Lung microvascular endothelial cell (primary cell): ENCODE measurements around the gene TFPT. TPM values are rescaled to one million over a fixed set of nuclear protein-coding genes. Genes with fewer than 3 reads are reported as not detected.
A peak's percentile ranks its signal among the peaks of the same experiment; 100 is the strongest.

Source experiments
- DNase-seq, 2 donors: peaks; one replicate each; pipeline versions ENCODE4 v3.0.0 to v3.0.0-alpha.2; 2010; ENCODE audit warnings: low read depth in 2 of 2
- total RNA-seq: library from RNA; depleted of rRNA; stranded (reverse); fragments of >200 nt; gene quantifications from 2 replicates; pipeline ENCODE4 v1.2.1, GENCODE V29; 2014

TFPT gene
- total RNA-seq, 1 donor from 2014 or later = 27.4 TPM

DNA sequence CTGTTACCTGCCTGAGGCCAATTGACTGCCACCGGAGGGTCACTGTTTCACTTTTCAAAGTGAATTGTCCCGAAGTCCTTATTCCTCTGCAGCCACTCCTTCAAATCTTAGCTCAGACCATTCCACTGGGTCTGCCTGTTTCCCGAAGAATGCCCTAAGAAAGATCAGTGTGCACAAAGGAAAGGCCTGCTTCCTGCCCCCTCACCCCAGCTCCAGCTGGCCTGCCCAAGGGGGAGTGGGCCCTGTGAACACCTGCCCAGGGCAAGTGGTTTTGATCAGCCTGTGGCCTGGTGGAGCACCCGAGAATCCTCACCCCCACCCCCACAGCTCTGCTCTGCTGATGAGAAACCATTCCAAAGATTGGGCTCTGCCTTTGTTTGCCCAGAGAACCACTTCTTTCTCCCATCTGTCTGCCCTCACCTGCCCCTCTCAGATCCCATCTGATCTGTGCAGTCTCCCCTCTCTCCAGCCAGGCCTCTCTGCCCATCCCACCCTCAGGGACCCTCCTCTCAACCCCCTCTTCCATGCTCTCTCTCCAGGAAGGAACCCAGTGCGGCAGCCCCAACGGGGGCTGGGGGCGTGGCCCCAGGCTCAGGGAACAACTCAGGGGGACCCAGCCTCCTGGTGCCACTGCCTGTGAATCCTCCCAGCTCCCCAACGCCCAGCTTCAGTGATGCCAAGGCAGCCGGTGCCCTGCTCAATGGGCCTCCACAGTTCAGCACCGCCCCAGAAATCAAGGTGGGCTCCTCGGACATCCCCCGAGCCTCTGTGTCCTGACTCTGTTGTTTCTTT lies 33.8 kb upstream of the TFPT start:
- DNase-seq = peak in 1 of 2 donors; percentile 87

DNA sequence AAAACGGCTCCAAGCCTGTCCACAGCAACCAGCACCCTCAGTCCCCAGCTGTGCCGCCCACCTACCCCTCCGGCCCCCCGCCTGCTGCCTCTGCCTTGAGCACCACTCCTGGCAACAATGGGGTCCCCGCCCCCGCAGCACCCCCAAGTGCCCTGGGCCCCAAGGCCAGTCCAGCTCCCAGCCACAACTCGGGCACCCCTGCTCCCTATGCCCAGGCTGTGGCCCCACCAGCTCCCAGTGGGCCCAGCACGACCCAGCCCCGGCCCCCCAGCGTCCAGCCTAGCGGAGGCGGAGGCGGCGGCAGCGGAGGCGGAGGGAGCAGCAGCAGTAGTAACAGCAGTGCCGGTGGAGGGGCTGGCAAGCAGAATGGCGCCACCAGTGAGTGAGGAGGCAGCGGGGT lies 32.7 kb upstream of the TFPT start:
- no peak for DNase-seq

DNA sequence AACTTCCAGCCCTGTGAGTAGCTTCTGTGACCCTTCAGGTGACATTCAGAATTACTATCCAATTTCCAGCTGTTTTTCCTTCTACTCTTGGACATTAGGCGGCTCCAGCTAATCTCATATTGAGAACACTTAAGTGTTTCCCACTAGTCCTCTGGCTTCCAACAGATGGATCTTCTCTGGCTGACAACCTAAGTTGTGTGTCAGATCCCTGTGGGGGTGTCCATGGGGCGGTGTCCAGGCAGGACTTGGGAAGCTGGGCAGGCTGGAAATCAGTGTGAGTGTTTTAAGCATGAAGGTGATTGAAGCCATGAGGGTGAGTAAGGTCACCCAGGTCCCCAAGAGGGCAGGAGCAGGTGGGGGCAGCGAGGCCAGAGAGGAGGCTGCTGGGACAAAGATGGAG lies 32.2 kb upstream of the TFPT start:
- no peak for DNase-seq

DNA sequence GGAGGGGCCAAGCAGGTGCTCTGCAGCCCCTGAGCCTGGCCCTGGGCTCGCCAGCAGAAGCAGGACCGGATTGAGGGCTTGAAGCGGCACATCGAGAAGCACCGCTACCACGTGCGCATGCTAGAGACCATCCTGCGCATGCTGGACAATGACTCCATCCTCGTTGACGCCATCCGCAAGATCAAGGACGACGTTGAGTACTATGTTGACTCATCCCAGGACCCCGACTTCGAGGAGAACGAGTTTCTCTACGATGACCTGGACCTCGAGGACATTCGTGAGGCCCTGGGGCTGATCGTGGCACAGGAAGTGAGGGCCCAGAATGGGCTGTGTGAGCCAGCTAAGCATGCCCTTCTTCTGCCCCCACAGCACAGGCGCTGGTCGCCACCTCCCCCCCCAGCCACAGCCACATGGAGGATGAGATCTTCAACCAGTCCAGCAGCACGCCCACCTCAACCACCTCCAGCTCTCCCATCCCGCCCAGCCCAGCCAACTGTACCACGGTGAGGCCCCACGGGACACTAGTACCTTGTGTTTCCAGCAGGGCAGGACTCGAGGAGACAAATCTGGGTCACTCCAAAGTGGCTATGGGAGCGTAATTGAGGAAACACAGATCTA lies 30.2 kb upstream of the TFPT start:
- DNase-seq = no peak

DNA sequence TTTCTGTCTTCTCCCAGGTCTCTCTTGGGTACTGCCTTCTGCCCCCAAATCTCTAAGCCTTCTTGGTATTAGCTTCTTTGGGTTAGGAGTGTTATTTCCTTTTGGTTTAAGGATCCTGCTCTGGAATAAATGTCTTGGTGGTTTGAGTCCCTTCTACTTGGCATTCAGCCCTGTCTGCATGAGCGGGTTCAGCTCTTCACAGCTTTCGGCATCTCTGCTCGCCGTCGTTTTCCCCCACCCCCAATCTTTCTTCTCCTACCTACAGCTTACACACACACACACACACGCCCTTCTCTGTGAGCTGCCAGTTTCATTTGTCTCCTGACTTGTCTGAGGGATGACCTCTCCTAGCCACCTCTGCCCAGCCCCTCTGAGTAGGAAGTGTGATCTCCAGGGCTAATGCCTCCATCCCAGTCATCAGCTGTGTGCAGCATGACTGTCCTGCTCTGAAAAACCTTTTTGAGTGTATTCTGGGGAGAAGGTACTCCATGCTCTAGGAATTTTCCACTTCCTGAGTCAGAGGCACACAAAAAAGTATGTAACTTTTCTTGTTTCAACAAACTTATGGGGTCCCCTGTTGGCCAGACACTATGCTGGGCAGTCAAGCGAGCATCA lies 26.8 kb upstream of the TFPT start:
- DNase-seq = no peak

DNA sequence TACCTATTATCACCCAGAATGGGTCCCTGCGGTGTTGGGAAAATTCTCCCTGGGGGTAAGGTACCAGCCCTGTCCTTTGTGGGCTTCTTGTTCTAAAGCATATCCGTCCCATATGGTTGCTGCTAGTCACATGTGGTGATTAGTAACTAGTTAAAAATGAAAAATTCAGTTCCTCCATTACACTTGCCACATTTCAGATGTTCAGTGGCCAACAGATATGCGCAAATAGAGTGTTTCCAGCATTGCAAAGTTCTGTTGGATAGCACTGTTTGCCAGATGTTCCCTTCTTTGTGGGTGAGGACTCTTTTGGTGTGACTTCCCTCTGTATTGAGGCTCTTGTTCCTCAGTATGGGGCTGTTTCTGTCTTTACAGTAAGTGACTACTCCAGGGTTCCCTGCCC lies 25.9 kb upstream of the TFPT start:
- no peak for DNase-seq

GRCh38 chr19:54138489-54139256 lies 23.2 kb upstream of the TFPT start:
- no peak for DNase-seq

DNA sequence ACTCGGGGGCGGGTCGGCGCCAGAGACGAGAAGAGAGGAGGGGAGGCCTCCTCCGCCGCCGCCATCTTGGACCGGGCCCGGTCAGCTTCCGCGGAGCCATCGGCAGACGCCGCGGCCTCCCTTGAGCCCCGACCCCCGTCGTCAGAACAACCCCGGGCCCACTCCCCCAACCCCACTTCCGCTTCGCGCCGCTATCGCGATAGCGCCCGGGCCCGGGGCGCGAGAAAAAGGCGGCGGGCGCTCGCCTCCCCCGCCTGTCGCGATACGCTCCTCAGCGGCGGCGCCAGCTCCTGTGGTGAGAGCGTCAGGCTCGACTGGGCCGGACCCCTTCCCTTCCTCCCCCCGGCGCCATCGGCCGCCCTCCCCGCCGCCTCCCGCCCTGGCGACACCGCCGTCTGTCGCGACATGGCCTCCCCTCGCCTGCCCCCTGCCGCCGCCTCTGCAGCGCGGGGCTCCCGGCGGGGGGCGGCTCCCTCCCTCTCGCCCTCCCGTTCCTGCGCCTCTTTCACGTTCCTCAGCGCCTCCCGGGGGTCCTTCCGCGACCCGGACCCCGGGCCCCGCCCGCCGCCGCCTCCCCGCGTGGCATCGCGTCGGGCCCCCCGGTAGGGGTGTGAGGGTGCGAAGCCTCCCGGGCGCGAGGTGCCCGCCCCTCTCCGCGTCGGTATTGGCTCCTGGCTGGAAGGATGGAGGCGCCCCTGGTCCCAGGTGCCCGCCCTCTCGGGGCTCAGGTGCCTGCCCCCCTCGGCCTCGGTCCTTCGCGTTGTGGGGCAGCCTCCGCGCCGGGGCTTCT lies 22.4 kb upstream of the TFPT start, which contains the start of gene CNOT3:
TSS of gene CNOT3 (plus strand) at position 64 of the 790 bp plus-strand sequence. CDS start 5,217 bp downstream, outside the sequence.
- peak; percentile 20 to 25 for DNase-seq

DNA sequence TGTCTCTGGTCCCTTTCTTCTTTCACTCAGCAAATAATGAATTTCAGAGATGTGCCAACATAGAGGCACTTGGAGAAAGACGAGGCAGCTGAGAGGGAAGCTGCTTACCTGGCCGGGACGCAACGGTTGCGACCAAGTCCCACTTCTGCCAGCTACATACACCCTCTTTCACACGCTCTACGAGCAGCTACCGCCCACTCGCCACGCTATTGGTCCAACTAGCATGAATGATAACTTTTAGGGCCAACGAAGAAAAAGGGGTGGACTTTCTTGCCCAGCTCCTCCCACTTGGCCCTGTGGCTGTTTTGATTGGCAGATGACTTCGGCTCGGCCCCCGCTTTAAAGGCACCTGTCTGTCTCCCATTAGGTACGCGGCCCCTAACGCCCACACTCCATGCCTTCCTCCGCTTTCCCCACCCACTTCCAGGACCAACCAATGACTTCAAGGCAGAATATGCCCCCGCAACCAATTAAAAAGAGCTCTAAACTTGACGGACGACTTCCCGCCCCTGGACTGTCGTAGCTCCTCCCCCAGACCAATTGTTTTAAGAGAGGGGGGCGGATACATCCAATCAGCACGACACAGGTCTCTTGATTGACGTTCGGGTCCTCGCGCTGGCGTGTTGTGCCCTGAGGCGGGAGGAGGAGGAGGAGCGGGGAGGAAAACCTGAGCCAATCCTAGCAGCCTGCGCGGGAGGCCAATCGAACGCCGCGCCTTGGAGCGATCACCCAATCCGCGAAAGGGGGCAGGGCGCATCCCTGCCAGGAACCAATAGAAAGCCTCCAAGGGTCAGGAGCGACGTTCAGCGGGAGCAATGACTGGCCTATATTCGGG lies 21.6 kb upstream of the TFPT start:
- peak; percentile 100 for DNase-seq

DNA sequence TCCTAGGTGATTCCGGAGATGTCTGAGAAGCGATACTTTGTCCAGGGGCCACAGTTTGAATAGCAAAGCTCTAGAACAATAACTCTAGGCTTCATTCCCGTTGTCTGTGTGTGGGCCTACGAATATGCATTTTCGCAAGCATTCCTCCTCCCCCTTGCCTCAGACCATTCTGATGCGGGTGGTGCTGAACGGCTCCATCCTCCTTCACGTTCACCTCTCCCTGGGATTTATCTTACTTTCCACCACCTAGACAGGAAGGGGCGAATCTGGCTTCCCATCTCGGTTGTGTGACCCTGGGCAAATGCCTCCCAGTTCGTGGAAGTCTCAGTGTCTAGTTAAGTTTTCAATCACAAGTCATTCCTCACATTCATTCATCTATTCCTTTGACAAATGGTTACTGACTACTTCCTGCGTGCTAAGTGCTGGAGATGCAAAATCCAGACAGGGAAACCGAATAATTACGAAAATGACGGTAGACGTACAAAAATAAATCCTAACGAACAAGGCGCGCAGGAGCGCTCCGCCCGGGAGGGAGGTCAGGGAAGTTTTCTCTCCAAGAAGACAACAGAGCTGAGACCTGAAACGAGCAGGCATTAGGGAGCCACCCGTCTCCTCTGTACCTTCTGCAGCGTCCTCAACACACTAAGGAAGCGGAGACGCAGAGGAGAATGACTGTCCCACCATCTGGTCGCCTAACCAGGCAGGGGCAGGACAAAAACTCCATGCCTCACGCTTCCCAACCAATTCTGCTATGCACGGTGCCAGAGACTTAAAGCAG lies 20.8 kb upstream of the TFPT start:
- DNase-seq = no peak

- no peak for DNase-seq
These were observed 18.6 kb upstream of the TFPT start for GRCh38 chr19:54133957-54134590.

- peak in 1 of 2 donors; percentile 93 for DNase-seq
These were observed 18.0 kb upstream of the TFPT start for GRCh38 chr19:54133312-54133956.

DNA sequence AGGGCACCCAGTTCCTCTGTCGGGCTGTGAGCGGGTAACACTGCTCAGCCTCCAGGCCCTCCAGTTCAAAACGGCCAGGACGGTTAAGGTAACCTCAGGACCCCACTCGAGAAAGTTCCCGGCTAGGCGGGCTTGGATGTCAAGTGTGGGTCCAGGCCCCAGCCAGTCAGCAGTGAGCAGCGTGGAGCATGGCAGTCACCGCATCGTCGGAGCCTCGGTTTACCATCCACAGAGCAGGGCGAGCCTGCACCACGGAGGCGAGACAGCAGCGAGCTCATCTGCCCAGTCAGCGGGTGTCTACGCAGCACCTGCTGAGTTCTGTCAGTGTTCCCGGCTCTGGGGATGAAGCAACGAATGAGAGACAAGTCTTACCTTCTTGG lies 14.2 kb upstream of the TFPT start:
- no peak for DNase-seq

DNA sequence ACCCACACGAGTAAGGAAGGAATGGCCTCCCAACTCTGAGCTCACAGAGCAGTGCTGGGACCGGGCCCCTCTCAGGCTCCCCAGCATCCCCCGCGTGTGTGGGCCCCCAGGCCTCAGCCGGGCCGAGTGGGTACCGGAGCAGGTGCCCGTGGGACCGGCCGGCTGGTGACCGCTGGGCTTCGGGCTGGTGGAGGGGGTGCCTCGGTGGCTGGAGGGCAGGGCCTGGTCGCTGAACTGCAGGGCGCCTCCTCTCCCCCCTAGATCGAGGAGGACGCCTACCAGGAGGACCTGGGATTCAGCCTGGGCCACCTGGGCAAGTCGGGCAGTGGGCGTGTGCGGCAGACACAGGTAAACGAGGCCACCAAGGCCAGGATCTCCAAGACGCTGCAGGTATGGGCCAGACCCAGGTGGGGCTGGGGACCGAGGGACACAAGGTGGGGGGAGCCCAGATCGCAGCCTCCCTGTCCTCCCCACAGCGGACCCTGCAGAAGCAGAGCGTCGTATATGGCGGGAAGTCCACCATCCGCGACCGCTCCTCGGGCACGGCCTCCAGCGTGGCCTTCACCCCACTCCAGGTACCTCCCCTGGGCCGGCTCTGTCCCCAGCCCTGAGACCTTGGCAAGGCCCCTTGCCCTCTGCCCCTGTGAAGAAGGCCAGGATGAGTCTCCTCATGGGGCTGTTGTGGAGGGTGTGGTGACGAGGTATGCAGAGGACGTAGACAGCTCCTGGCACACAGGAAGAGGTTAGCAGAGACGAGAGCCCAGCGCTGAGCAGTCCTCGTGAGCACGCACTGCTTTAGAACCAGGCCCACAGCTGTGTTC lies 13.5 kb upstream of the TFPT start:
- no peak for DNase-seq

DNA sequence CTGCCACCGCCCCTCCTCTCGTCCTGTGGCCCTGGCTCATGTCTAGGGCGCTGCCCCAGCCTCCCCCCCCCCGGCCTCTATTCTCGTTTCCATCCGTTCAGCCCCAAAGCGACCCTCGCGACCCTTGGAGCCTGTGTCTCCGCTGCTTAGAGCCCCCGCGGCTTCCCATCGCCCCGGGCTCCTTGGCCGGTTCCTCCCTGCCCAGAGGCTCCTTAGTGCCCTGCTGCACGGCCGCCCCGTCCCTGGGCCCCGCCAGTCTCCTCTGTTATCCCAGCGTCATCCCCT lies 12.9 kb upstream of the TFPT start:
- DNase-seq = no peak

- no peak for DNase-seq
These were observed 12.4 kb upstream of the TFPT start for GRCh38 chr19:54127688-54128440.

DNA sequence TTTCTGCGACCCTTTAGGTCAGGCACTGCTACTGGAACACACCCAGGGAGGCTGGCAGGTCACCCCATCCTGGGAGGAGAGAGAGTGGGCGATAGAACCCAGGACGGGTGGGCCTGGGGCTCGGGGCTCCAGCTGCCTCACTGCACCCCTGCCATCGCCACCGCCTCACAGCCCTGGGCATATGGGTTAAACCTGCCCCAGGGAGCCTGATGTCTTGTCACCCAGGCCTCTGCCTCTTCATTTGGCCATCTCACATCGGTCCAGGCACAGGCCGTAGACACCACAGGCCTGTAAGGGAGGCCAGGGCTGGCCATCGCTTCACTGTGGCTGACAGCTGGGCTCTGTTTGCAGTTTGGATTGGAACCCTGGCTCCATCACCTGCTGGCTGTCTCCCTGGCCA lies 10.3 kb upstream of the TFPT start:
- DNase-seq = no peak
